GM21381 (cell line): ENCODE measurements around the gene PARP14.
A peak's percentile ranks its signal among the peaks of the same experiment; 100 is the strongest.
"Not testable (repeated sequence)": the region's sequence is repeated elsewhere in the genome, so short reads cannot be mapped to it uniquely, and the experiment has no call there.

Source experiments
- ATAC-seq: cut with Tn5 transposase; IDR thresholded peaks from one replicate; pipeline ENCODE4 v1.9.1; 2021; ENCODE audit warnings: mild to moderate bottlenecking, moderate library complexity; ENCODE audit not compliant: unreplicated experiment

The PARP14 gene, protein sequence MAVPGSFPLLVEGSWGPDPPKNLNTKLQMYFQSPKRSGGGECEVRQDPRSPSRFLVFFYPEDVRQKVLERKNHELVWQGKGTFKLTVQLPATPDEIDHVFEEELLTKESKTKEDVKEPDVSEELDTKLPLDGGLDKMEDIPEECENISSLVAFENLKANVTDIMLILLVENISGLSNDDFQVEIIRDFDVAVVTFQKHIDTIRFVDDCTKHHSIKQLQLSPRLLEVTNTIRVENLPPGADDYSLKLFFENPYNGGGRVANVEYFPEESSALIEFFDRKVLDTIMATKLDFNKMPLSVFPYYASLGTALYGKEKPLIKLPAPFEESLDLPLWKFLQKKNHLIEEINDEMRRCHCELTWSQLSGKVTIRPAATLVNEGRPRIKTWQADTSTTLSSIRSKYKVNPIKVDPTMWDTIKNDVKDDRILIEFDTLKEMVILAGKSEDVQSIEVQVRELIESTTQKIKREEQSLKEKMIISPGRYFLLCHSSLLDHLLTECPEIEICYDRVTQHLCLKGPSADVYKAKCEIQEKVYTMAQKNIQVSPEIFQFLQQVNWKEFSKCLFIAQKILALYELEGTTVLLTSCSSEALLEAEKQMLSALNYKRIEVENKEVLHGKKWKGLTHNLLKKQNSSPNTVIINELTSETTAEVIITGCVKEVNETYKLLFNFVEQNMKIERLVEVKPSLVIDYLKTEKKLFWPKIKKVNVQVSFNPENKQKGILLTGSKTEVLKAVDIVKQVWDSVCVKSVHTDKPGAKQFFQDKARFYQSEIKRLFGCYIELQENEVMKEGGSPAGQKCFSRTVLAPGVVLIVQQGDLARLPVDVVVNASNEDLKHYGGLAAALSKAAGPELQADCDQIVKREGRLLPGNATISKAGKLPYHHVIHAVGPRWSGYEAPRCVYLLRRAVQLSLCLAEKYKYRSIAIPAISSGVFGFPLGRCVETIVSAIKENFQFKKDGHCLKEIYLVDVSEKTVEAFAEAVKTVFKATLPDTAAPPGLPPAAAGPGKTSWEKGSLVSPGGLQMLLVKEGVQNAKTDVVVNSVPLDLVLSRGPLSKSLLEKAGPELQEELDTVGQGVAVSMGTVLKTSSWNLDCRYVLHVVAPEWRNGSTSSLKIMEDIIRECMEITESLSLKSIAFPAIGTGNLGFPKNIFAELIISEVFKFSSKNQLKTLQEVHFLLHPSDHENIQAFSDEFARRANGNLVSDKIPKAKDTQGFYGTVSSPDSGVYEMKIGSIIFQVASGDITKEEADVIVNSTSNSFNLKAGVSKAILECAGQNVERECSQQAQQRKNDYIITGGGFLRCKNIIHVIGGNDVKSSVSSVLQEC (N-terminal part only)

DNA sequence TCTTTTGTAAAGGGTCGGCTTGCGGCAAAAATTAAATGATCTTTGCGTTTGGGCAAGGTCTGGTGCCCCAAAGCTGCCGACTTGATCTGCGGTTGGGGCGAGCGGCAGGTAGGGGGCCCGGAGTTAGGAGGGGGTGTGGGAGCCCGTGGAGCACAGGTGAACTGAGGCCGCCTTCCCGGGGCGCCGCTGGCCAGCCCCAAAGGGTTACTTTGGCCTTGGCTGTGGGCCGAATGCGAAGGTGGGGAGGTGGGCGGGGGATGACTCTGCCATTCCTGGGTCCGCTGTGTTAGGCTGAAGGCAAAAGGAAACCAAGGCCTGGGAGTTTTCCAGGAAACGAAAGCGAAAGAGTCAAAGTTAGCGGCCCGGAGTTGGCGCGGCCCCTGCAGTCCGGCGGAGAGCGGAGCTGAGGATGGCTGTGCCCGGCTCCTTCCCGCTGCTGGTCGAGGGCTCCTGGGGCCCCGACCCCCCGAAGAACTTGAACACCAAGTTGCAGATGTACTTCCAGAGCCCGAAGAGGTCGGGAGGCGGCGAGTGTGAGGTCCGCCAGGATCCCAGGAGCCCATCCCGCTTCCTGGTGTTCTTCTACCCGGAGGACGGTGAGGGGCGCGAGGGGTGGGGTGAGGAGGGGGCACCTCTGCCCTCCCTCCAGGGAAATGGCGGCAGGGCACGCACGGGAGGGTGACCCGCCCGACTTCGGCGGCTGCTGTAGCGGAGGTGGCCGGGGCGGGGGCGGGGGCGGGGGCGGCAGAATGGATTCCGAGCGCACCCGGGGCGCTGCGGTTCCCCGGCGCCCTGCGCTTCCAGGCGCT, at the start of gene PARP14:
Gene PARP14, plus strand, starts transcription at position 365 of the 809 bp plus-strand sequence. Its CDS starts 45 bp downstream, at position 410.
- peak; percentile 52 for ATAC-seq

DNA sequence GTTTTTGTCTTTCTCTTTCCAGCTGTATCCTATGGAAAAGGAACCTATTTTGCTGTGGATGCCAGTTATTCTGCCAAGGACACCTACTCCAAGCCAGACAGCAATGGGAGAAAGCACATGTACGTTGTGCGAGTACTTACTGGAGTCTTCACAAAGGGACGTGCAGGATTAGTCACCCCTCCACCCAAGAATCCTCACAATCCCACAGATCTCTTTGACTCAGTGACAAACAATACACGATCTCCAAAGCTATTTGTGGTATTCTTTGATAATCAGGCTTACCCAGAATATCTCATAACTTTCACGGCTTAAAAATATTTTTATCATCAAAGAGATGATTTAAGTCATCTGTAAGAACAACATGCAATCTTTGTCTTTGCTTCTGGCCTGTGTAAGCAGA, 44.9 kb upstream of the PARP14 start:
- no peak for ATAC-seq

DNA sequence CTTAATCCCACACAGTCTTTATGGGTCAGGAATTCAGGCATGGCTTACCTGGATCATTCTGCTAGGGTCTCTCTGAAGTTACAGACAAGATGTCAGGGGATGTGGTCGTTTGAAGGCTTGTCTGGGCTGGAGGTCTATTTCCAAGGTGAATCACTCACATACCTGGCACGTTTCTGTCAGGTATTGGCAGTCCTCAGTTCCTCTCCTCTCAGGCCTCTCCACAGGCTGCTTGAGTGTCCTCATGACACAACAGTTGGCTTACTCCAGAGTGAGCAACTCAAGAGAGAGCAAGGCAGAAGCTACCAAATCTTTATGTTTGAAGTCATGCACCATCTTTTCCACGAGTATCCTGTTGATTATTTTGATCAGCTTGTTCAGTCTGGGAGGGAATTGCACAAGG, 43.9 kb upstream of the PARP14 start:
- no peak for ATAC-seq

DNA sequence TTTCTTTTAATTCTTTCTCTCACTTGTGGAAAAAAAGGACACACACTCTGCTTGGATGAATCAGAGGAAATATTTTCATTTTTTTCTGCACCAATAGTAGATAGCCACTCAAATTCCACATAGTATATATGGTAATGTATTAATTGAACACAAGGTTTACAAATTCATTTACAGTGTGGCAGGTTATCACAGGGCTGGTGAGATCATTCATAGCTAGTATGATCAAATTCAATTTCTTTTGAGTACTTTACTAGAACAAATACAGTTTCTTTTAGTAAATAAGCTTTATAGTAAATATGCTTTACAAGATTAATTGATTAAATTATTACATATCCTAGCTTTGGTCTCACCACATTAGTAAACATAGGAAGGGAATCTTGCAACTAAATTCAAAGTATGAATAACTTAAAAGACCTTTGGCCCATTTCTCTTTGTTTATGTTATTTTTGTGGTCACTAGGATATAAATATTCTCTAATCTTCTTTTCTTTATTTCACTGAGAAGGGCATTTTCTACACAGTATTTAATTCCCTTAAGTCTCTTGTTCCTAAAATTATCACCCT, 40.1 kb upstream of the PARP14 start:
- ATAC-seq, result no peak

DNA sequence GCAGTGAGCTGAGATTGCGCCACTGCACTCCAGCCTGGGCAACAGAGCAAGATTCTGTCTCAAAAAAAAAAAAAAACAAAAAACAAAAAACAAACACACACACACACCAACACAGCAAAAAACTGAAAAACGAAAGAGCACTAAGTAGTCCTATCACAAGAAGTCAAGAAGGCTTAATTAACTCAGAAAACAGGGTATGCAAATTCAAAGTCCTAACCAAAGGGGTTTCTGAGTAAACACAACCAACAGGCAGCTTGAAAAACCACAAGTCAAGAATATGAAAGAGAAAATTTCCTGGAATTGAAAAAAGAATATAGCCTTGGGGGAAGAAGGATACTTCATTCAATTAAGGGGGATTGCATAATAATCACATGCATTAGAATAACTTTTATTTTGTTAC, 37.7 kb upstream of the PARP14 start:
- ATAC-seq, result peak; percentile 48

DNA sequence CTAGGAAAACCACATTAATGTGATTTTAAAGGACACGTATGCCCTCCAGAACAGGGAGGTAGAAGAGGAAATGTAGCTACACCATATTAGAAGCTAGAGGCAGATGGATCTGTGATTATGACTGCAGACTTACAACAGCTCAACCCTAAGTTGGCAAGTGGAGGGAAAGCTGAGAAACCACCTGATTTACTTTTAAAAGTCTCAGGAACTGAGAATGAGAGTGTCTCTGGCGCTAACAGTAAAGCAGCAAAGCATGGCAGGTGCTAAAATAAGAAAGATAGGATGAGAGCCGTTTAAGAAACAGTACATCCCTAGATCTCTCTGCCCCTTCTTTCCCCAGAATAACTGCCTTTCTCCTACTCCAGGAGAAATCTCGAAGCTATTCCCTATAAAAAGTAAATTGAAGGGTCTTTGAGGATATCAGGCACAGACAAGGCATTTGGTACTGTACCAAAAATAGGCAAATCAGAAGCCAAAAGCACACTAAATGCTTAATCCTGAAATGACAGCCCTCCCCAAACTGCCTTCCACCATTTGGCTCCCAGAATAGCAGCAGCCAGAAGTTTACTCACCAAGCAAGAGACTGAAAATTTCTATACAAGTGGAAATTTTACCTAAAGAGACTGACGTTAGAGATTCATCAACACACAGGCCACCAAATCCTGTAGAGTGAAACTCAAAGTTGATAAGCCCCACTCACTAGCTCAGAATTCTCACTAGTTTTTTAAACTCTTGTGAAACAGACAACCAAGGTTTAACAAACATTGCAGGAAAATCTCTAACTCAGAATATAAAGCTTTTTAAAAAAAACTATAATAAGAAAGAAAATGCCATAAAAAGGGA, 34.3 kb upstream of the PARP14 start:
- ATAC-seq, result peak; percentile 63

DNA sequence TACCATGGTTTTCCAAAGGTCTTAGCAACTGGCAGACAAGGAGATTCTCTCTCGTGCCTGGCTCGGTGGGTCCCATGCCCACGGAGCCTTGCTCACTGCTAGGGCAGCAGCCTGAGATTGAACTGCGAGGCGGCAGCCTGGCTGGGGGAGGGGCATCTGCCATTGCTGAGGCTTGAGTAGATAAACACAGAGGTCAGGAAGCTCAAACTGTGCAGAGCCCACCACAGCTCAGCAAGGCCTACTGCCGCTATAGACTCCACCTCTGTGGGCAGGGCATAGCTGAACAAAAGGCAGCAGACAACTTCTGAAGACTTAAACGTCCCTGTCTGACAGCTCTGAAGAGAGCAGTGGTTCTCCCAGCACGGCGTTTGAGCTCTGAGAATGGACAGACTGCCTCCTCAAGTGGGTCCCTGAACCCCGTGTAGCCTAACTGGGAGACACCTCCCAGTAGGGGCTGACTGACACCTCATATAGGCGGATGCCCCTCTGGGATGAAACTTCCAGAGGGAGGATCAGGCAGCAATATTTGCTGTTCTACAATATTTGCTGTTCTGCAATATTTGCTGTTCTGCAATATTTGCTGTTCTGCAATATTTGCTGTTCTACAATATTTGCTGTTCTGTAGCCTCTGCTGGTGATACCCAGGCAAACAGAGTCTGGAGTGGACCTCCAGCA, 29.3 kb upstream of the PARP14 start:
- ATAC-seq, result not testable (repeated sequence)

DNA sequence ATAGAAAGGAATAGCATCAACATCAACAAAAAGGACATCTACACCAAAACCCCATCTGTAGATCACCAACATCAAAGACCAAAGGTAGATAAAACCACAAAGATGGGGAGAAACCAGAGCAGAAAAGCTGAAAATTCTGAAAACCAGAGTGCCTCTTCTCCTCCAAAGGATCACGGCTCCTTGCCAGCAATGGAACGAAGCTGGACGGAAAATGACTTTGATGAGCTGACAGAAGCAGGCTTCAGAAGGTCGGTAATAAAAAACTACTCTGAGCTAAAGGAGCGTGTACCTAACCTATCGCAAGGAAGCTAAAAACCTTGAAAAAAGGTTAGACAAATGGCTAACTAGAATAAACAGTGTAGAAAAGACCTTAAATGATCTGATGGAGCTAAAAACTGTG, 28.7 kb upstream of the PARP14 start:
- not testable (repeated sequence) for ATAC-seq

DNA sequence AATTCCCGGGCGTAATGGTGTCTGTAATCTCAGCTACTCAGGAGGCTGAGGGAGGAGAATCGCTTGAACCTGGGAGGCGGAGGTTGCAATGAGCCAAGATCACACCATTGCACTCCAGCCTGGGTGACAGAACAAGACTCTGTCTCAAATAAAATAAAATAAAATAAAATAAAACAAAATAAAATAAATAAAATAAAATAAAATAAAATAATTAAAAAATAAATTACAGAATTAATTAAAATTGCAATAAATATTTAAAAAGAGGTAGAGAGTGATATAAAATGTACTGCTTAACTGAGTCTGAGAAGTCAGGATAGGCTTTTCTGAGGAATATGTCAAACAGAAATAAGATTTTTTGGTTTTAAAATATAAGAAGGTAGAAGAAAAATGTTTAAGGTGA, 22.3 kb upstream of the PARP14 start:
- ATAC-seq, result not testable (repeated sequence)

DNA sequence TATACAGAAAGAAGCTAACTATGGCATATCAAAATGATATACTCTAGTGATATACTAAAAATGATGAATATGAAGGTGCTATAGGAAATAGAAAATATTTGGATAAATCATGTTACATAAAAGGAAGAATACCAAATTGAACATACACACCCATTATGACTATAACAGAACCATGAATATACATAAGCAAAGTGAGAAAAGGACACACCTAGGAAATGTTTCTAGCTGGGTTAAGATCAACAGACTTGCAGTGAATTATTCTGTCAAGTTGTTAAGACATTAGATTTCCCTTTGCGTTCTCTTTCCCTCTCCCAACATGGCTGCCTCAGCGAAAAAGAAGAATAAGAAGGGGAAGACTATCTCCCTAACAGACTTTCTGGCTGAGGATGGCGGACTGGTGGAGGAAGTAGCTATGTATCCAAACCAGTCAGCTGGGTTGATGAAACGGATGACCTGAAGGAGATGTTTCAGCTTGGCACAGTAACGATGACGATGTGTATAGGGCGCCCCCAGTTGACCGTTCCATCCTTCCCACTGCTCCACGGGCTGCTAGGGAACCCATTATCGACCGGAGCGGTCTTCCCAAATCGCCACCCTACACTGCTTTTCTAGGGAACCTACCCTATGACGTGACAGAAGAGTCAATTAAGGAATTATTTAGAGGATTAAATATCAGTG, 20.2 kb upstream of the PARP14 start:
- no peak for ATAC-seq

DNA sequence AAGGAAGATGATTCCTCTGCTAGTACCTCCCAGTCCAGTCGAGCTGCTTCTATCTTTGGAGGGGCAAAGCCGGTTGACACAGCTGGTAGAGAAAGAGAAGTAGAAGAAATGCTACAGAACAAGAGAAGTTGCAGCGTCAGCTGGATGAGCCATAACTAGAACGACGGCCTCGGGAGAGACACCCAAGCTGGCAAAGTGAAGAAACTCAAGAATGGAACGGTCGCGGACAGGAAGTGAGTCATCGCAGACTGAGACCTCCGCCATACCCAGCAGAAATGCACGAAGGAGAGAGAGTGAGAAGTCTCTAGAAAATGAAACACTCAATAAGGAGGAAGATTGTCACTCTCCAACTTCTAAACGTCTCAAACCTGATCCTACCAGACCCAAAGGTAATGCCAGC, 19.0 kb upstream of the PARP14 start:
- no peak for ATAC-seq

DNA sequence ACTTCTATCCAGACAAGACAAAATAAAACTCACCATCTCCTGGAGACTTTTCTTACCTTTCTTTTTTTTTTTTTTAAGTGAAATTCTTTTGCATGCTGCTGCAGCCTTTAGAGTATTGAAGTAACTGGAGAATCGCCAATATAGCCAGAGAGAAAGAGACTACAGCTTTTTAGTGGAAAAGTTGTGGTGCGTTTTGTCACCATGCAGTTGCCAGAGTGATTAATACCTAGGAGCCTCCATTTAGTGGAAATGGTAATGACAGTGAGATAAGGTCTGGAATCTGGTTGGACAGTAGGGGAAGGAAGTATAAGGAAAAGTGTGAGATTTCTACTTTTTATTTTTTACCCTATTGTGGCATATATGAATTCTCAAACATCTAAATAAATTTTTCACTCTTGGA, 18.1 kb upstream of the PARP14 start:
- no peak for ATAC-seq

DNA sequence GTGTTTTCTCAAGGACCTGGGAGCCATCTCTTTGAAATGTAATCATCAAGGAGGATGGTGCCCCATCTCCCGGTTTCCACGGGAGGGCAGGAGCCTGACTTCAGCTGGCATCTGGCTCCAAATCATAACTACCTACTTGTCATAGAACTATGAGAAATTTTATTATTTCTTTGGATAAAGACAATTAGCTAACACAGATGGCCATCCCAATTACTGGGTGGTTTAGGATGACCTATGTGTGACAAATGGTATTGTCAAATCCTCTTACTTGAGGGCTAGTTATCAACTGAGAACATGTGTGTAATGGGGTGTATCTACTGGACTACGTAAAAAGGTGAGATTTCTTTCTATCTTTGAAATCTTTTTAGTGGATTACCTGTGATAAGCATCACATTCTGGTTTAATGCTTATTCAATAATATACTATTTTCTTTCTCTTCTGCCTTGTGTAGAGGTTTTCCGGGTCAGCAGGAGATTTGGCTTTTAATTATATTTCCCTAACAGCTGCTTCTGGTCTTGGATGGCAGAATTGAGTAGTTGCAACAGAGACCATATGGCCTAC, 15.3 kb upstream of the PARP14 start:
- no peak for ATAC-seq

DNA sequence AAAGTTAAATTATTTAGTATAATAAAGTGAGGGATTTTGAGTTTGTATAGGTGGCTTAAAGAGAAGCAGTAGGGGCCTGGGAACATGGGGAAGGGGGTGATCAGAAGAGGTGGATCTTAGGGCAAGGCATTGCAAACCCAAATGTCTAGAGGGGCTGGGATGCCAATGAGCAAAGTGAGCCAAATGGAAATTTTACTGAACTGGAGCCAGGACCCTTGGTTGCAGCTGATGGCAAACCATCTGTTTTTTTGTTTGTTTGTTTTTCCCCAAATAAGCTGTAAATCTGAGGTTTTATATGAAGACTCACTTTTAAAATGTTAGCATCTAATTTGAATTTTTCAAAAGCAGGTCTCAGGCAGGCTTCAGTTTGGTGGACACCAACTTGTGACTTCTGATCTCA, 14.8 kb upstream of the PARP14 start:
- no peak for ATAC-seq

DNA sequence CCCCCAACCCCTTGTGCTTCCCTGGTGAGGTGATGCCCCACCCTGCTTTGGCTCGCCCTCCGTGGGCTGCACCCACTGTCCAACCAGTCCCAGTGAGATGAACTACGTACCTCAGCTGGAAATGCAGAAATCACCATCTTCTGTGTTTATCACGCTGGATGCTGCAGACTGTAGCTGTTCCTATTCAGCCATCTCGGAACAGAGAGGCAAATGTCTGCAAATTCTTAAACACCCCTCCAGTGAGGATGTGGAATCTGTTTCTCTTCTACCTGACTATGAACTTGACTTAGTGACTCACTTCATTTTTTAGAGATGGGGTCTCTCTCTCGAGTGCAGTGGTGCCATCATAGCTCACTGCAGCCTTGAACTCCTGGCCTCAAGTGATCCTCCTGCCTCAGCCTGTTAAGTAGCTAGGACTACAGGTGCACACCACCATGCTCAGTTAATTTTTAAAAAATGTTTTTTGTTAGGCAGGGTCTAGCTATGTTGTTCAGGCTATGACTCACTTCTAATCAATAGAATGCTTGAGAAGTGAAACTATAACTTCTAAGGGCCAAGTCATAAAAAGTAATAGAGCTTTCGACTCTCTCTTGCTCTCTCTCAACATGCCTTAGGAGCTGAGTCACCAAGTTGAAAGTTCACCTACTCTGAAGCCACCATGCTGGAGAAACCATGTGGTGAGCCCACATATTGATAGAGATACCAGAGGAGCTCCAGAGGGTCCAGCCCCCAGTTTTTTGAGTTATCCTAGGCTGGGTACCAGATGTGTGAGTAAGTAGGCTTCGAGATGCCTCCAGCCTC, 11.5 kb upstream of the PARP14 start:
- ATAC-seq, result no peak

DNA sequence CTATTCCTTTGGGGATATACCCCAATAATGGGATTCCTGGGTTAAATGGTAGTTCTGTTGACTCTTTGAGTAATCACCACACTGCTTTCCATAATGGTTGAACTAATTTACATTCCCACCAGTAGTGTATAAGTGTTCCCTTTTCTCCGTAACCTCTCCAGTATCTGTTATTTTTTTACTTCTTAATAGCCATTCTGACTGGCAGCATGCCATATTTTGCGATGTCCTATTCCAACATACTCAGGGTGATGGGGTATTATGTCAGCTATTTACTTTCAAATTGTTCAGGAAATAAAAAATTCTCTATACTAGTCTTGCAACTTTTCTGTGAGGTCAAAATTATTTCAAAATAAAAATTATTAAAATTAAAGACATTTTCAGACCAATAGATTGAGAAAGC, 9.1 kb upstream of the PARP14 start:
- no peak for ATAC-seq

DNA sequence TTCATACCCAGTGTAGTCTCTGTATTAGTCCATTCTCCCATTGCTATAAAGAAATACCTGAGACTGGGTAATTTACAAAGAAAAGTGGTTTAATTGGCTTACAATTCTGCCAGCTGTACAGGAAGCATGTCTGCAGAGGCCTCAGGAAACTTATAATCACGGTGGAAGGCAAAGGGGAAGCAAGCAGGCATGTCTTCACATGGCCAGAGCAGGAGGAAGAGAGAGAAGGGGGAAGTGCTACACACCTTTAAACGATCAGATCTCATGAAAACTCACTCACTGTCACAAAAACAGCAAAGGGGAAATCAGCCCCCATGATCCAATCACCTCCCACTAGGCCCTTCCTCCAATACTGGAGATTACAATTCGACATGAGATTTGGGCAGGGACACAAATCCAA, 6.3 kb upstream of the PARP14 start:
- no peak for ATAC-seq
